Measurements from ENCODE around the gene MRFAP1.
A peak's percentile ranks its signal among the peaks of the same experiment; 100 is the strongest.

MRFAP1 gene

DNA sequence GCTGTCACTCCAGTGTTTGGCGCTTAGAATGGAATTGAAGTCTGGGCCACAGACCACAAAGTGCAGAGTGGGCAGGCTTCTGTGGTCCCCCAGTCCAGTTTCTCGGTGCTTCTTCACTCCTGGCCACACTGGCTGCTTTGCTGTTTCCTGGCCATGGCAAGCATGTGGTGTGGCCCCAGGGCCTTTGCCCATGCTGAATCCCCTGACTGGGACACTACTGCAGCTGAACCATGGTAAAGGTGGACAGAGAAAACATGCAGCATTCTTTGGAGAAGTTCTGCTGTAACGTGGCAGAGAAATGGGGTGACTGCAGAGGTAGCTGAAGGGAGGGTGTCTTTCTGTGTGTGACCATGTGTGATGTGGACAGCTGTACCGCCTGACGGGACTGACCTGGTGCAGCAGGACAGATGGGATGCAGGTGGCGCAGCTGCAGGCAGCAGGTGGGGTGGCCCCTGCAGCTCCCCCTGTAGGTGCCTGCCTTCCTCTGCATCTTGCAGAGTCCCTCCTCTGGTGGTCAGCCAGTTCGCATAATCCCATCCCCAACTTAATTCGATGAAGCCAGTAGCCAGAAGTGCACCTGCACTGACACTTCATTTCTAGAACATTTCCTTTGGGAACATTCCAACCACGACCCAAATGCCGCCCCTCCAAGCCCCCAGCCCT is 40.0 kb downstream of the MRFAP1 start:
- Histone ChIP-seq H3K36me3 (replicated peaks; ENCODE audit: low read depth, low read length) (peaks cover 34% of the 10 kb centered on the region), H3K9me3 (ENCODE audit: insufficient read depth, low read length) (no peaks in the 10 kb centered on the region), H3K4me2 (ENCODE audit: low read length) (no peak overlapping the region), H3K27ac (ENCODE audit: low read length) (no peak overlapping the region), H3K4me3 (ENCODE audit: low read length) (no peak overlapping the region), H3K27me3 (ENCODE audit: low read depth, low read length) (no peaks in the 10 kb centered on the region), H4K20me1 (ENCODE audit: insufficient read depth, low read length) (peaks cover 10% of the 10 kb centered on the region), H3K4me1 (ENCODE audit: low read length) (peaks cover 7% of the 10 kb centered on the region), H3K79me2 (ENCODE audit: low read length) (peaks cover 25% of the 10 kb centered on the region), H3K9ac (ENCODE audit: low read length) (no peak overlapping the region), H2AFZ (ENCODE audit: low read depth, low read length) (no peak overlapping the region)
- no peak for TF ChIP-seq EZH2phosphoT487 (IDR thresholded peaks at IDR 0.05; ENCODE audit: low read depth)
- TF ChIP-seq, protein P1, sequence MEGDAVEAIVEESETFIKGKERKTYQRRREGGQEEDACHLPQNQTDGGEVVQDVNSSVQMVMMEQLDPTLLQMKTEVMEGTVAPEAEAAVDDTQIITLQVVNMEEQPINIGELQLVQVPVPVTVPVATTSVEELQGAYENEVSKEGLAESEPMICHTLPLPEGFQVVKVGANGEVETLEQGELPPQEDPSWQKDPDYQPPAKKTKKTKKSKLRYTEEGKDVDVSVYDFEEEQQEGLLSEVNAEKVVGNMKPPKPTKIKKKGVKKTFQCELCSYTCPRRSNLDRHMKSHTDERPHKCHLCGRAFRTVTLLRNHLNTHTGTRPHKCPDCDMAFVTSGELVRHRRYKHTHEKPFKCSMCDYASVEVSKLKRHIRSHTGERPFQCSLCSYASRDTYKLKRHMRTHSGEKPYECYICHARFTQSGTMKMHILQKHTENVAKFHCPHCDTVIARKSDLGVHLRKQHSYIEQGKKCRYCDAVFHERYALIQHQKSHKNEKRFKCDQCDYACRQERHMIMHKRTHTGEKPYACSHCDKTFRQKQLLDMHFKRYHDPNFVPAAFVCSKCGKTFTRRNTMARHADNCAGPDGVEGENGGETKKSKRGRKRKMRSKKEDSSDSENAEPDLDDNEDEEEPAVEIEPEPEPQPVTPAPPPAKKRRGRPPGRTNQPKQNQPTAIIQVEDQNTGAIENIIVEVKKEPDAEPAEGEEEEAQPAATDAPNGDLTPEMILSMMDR (IDR thresholded peaks at IDR 0.05; ENCODE audit: low read depth, low read length), result no peak

DNA sequence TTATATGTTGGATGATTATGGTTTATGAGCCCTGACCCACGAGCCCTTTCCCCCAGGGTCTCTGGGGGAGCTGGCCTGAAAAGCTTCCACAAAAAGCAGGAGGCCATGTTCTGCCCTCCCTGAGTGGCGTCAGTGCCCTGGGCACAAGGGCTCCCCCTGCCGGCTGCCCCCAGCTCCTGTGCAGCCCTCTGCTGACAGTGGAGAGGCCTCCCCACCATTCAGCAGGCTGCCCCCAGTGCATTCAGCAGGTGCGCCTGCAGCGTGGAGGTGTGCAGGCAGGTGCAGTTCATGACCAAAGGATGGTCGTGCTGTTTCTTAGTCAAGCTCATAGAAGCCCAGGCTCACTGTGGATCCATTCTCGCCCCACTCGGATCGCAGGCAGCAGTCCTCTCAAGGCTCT is 40.7 kb downstream of the MRFAP1 start:
- Histone ChIP-seq H2AFZ (ENCODE audit: low read depth, low read length) (no peak overlapping the region), H3K36me3 (replicated peaks; ENCODE audit: low read depth, low read length) (peaks cover 27% of the 10 kb centered on the region), H3K4me3 (ENCODE audit: low read length) (no peak overlapping the region), H3K9ac (ENCODE audit: low read length) (no peak overlapping the region), H3K27me3 (ENCODE audit: low read depth, low read length) (no peaks in the 10 kb centered on the region), H3K4me1 (ENCODE audit: low read length) (no peaks in the 10 kb centered on the region), H3K9me3 (ENCODE audit: insufficient read depth, low read length) (no peaks in the 10 kb centered on the region), H3K79me2 (ENCODE audit: low read length) (peaks cover 19% of the 10 kb centered on the region), H4K20me1 (ENCODE audit: insufficient read depth, low read length) (peaks cover 5% of the 10 kb centered on the region; the same call in 1 of the 2 replicates), H3K27ac (ENCODE audit: low read length) (no peak overlapping the region), H3K4me2 (ENCODE audit: low read length) (no peak overlapping the region)
- TF ChIP-seq EZH2phosphoT487 (IDR thresholded peaks at IDR 0.05; ENCODE audit: low read depth), result no peak
- TF ChIP-seq, protein P1 (IDR thresholded peaks at IDR 0.05; ENCODE audit: low read depth, low read length), result peak; percentile 51

DNA sequence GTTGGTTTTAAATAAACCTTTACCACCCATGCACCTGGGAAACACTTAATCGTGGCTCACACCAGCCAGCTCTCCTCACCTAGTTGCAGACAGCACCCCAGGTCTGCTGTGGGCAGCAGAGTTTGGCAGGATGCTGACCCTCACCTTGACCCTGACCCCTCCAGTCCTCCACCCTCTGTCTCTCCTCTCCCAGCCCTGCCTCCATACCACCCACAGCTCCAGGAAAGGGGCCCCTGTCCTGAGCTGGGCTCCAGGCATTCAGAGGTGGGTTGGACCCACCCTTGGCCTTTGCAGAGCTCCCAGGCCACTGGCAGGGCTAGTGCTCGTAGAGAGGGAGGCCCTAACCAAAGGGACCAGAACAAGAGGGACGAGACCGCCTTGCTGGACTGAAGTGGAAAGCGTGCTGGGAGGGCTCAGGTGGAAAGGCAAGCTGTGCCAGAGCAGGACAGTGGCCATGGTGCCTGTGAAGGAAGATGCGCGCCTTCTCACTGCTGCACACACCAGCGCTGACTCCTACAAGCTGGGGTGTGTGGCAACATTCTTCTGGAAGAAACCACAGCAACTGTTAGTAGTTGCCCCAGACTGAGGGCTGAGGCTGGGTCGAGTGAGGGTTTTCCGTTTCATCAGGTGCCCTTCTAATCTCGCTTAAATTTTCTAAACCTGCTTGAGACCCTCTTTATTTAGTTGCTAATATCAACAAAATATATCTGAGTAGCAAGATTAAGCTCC is 42.5 kb downstream of the MRFAP1 start:
- Histone ChIP-seq H3K27ac (ENCODE audit: low read length) (no peak overlapping the region), H3K4me1 (ENCODE audit: low read length) (no peaks in the 10 kb centered on the region), H3K27me3 (ENCODE audit: low read depth, low read length) (no peaks in the 10 kb centered on the region), H3K4me2 (ENCODE audit: low read length) (no peak overlapping the region), H3K79me2 (ENCODE audit: low read length) (0 out of 2 replicates have a peak, but pooled peaks cover 5% of the 10 kb centered on the region), H3K9me3 (ENCODE audit: insufficient read depth, low read length) (no peaks in the 10 kb centered on the region), H3K4me3 (ENCODE audit: low read length) (no peak overlapping the region), H4K20me1 (ENCODE audit: insufficient read depth, low read length) (no peaks in the 10 kb centered on the region), H3K36me3 (replicated peaks; ENCODE audit: low read depth, low read length) (peaks cover 15% of the 10 kb centered on the region), H2AFZ (ENCODE audit: low read depth, low read length) (no peak overlapping the region), H3K9ac (ENCODE audit: low read length) (no peak overlapping the region)
- TF ChIP-seq, protein P1 (IDR thresholded peaks at IDR 0.05; ENCODE audit: low read depth, low read length), result no peak

DNA sequence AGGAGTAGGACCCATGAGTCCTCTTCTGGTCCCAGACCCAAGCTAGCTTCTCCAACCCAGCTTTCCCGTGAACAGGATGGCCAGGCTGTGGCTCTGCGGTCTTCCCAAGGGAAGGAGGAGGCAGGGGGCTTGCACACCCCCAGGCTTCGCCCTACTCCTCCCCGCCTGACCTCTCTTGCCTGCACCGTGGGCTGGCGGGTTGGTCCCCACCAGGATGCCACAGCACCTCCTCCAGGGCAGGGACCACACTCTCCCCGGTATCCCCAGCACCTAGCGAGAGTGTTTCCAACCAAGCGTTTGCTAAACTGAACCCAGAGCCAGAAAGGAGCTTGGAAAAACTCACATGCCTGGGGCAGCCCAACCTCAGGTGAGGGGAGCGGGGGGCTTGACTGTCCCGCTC is 44.2 kb downstream of the MRFAP1 start:
- Histone ChIP-seq H4K20me1 (ENCODE audit: insufficient read depth, low read length) (no peaks in the 10 kb centered on the region), H3K4me1 (ENCODE audit: low read length) (no peaks in the 10 kb centered on the region)

More for the DNA sequence above, 44.2 kb downstream of the MRFAP1 start:
- no peak overlapping the region for H3K4me3 ChIP-seq (ENCODE audit: low read length)
- H3K27ac ChIP-seq (ENCODE audit: low read length), result no peak overlapping the region
- H3K27me3 ChIP-seq (ENCODE audit: low read depth, low read length), result no peaks in the 10 kb centered on the region
- no peaks in the 10 kb centered on the region for H3K9me3 ChIP-seq (ENCODE audit: insufficient read depth, low read length)
- H2AFZ ChIP-seq (ENCODE audit: low read depth, low read length), result no peak overlapping the region
- no peak overlapping the region for H3K9ac ChIP-seq (ENCODE audit: low read length)
- TF ChIP-seq, protein P1 (IDR thresholded peaks at IDR 0.05; ENCODE audit: low read depth, low read length), result no peak
- TF ChIP-seq EZH2phosphoT487 (IDR thresholded peaks at IDR 0.05; ENCODE audit: low read depth), result no peak
- peaks cover 5% of the 10 kb centered on the region for H3K36me3 ChIP-seq (replicated peaks; ENCODE audit: low read depth, low read length)
- H3K79me2 ChIP-seq (ENCODE audit: low read length), result no peaks in the 10 kb centered on the region
- H3K4me2 ChIP-seq (ENCODE audit: low read length), result no peak overlapping the region
